ENCODE measurements around the gene EML3.
A peak's percentile ranks its signal among the peaks of the same experiment; 100 is the strongest.
"Not testable (repeated sequence)": the region's sequence is repeated elsewhere in the genome, so short reads cannot be mapped to it uniquely, and the experiment has no call there.

The EML3 gene

DNA sequence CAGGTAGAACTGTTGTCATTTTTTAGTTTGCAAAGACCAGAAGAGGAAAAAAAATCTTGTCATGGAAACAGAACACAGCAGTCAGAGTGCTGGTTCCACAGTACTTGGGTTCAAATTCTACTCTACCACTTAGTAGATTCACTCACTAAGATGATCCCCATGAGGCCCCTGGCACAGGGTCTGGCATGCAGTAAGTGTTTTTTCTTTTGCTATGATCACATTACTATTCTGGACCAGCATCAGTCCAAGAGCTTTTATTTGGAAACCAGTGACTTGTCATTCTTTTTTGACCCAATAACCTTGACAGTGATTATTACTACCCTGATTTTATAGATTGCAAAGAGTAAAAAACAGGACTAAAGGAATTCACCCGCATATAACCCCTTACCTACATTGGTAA, 43.0 kb downstream of the EML3 start:
- no peak for DNase-seq

- no peak for DNase-seq
These were observed 45.4 kb downstream of the EML3 start for GRCh38 chr11:62567018-62567633.

GRCh38 chr11:62566247-62566646, 46.3 kb downstream of the EML3 start:
- DNase-seq: no peak

GRCh38 chr11:62565100-62565802, 47.3 kb downstream of the EML3 start:
- no peak for DNase-seq

- DNase-seq: not testable (repeated sequence)
These were observed 50.8 kb downstream of the EML3 start for GRCh38 chr11:62561677-62562230.

DNA sequence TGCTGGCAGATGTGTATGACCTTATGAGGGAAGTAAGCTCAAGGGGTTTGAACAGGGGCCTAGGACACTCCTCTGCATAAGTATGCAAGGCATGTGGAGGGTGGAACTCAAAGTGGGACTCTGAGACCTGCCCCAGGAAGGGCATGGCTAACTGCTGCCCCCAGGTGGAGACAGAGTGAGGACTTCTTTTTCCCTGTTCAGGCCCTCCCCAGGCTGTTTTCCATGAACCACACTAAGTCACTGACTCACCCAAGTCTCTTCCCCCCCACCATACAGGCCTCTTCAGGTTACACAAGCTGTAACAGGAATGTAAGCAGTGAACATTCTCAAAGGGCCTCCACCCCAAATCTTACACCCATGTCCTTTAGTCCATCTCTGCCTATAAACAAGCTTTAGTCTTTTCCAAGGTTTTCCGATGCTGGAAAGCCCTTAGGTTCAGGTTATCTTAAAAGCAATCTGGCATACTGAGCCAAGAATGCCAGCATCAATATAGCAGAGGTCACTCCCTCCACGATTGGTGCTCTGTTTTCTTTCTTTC, 51.9 kb downstream of the EML3 start:
- peak; percentile 83 for DNase-seq

DNA sequence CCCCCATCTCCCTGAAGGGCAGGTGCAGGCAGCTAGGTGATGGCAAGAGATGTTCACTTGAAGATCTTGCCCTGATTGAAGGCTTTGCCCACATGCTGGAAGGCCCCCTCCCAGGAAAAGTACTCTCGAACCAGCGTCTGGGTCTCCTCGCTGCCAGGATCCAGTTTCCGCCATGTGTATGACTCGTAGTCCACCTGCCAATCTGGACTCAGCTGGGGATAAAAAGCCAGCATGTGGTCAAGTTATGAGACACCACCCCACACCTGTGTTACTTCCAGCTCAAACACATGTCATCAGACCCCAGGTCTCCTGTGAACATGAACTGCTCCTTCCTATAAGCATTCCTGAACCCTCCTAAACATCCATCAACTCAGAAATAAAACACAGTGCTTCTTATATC, 52.9 kb downstream of the EML3 start:
- DNase-seq: not testable (repeated sequence)

DNA sequence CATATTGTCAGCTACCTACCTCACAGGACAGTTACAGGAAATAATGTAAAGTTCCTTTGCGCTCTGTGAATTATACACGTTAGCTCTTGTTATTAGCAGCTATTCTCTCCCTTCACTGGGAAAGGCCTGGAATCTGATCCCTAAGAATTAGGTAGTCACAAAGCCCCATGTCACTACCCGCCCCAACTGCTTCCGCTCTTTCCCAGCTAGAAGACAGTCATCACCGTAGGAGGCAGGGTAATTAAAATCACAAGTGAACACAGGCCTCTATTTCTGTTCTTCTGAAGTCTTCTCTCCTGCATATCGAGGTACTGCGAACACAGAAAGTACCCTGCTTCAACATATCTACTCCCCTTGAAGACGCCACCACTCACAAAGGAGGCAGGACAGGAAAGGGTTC, 53.4 kb downstream of the EML3 start:
- no peak for DNase-seq

DNA sequence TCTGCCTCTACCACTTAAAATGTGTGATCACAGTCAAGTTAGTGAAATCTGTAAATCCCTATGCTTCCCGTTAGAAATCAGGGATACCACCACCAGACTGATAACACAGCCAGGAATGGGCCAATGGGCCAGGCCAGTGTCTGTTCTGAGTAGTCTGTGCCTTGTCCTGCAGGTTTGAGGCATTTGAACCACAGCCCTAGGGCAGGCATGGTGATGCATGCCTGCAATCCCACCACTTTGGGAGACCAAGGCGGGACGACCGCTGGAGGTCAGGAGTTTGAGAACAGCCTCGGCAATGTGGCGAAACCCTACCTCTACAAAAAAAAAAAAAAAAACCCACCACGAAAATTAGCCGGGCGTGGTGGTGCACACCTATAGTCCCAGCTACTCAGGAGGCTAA, 53.9 kb downstream of the EML3 start:
- DNase-seq: no peak

DNA sequence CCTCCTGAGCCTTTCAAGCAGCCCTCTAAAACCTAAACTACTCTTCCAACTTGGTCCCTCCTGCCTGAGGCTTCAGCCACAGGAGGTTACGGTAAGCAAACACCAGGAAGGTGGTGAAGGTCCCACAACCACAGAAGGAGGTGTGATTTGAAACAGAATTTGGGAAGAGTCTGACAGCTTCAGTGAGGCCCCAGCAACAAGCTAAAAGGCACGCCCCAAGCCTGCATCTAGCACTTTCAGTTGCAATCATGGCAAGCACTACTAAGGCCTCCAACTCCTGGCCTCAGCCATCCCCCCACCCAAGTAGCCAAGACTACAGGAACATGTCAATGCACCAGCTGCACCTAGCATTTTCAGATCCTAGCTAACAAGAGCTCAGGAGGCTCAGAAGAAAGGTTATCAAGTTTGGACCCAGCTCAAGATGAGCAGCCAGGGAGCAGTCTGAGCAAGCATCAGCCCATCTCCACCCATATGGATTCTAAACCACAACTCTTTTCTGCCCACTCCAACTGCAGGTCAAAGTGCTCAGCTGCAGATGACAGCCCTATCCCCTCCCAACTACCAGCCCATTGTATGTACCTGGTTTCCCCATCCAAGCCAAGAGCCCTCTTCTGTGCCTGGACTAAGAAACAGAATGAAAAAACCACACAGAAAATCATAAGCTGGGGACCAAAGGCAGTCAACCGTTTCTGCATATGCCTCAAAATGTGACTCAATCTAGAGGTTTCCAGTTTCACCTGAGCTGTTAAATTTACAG, 55.5 kb downstream of the EML3 start:
- DNase-seq: no peak

GRCh38 chr11:62556108-62556874, 56.3 kb downstream of the EML3 start:
- peak; percentile 70 for DNase-seq

DNA sequence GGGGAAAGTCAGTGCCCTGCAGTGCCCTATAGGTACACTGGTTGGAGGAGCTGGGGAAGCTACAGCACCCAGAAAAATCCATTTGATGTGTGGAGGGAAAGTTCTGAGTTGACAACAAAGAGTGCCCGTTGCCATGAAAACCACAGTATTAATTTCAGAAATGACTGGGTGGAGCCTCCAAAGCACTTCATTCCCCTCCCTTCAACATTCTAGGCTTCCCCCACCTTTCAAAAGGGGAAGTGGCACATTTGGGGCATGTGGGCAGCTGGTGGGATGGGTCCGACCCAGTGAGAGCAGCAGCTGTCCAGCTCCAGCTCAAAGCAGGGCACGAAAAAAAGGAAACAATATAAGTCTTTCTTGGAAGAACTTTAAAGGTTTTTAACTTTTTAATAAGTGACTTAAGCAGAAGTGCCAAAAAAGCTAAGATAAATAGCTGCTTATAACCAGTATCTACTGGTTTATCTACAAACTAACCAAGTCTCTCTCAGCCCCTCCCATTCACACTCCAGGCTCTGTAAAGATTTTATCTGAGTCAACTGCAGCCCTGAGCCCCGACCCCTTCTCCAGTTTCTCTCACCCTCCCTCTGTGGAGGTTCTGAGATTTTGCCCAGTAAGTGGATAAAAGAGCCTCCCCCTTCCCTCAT, 57.0 kb downstream of the EML3 start:
- DNase-seq: no peak

DNA sequence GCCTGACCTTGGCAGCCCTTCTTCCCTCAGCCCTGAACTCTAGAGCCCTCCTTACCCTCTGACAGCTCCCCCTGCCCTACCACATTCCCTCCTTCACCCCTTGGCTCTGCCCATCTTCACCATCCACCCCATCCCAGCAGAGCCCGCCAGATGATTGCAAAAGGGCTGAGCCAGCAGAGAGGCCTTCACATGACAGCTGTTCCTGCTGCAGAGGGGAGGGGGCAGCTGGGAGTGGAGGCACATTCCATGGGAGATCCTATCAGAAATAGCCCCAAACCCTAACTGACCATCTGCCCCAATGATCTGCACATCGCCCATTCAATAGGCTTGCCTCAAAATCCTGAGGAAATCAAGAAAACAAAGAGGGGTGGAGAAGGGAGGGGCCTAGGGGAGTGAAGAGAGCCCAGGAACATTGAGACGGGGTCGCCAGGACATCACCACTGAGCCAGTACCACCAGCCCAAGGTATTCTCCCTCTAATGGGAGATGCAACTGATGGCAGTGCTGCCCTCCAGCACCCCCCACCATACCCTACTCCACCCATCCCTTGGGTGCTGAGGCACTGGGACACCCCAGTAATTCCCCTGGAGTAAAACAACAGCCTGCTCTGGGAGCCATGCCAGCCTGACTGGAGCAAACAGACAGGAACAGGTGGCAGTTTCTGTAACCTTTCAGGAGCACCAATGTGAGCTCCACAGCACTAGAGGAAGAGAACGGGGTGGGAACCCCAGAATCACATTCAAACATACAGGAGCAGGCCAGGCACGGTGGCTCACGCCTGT, 58.0 kb downstream of the EML3 start:
- no peak for DNase-seq

- no peak for DNase-seq
These were observed 58.7 kb downstream of the EML3 start for GRCh38 chr11:62553839-62554361.

GRCh38 chr11:62553080-62553838, 59.3 kb downstream of the EML3 start:
- no peak for DNase-seq

- DNase-seq: no peak
These were observed 60.0 kb downstream of the EML3 start for GRCh38 chr11:62552485-62553079.
